ENCODE measurements around the gene ZBED6.

- no peak for TF ChIP-seq EZH2 (IDR thresholded peaks at IDR 0.05; ENCODE audit: borderline replicate concordance)
- no peak for TF ChIP-seq CTCF (IDR thresholded peaks at IDR 0.05; ENCODE audit: poor library complexity)
Measured at GRCh38 chr1:203768256-203768655, 27.2 kb upstream of the ZBED6 start.
